HG03045 (cell line): ENCODE measurements around the gene PPT2.
A peak's percentile ranks its signal among the peaks of the same experiment; 100 is the strongest.
"Not testable (repeated sequence)": the region's sequence is repeated elsewhere in the genome, so short reads cannot be mapped to it uniquely, and the experiment has no call there.

Experiments used
- ATAC-seq: cut with Tn5 transposase; IDR thresholded peaks from one replicate; pipeline ENCODE4 v1.9.1; 2021; ENCODE audit warnings: mild to moderate bottlenecking, moderate library complexity; ENCODE audit not compliant: unreplicated experiment

The PPT2 gene

DNA sequence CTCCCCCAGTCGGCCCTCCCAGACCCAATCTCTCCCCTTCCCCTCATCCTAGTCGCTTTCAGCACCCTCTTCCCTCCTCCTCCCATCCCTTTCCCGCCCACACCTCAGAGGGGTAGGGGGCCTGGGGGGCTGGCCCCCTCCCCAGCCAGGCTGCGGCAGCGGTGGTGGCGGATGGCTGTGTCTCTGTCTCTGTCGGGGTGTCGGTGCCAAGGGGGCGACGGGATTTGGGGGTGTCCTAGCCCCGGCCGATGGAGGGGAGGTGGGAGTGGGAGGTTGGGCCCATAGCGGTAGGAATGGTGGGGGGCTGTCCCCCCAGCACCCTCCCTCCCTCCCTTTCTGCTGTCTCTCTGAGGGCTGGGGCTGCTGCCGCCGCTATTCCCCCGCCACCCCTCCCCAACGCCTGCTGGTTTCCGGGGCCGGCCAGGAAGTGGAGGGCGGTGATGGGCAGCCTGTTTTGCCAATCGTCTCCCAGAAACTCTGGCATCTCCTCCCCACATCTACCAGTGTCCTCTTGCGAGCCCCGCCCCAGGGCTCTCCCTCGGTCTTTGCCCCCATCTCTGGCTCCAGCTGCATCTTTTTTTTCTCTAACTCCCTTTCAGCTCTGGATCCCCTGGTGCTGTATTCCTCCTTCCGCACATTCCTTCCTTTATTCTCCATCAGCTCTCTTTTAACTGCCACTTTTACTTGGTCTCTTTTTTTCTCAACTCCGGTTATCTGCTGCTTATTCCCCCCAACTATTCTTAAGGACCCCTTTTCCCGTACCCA lies 22.0 kb downstream of the PPT2 start, which contains the start of gene AGPAT1:
TSS of gene AGPAT1 (minus strand) at position 374 of the 765 bp plus-strand sequence. CDS start 4,588 bp downstream, outside the sequence.
- ATAC-seq, result peak; percentile 46

DNA sequence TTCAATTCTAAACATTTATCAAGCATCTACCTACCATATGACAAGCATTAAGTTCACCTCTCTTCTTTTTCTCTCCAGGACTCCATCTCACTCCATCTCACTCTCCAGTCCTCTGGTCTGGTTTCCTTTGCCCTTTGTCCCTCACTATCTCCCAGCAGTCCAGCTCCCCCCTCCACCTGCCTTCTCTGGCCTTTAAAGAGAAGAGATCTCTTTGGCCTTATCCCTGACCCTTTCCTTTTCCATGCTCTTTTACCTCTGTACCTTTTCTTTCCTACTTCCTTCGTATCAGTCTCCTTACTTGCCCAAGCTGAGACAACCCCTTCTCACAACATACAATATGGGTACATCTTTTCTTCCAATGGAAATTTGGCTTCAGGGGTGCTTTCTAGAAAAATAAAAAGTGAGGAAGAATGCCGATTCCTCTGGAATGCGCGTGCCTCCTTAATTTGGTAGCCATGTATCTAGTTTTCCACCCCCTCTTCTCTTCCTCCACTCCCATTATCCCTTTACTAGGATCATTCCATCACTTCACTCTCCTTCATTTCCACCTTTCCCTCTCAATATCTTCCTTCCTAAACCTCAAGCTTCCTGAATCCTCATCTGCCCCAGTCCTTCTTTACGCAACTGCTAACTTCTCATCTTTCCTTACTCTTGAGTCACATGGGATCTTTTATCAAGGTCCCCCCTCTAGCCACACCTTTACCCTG lies 22.7 kb downstream of the PPT2 start:
- no peak for ATAC-seq

DNA sequence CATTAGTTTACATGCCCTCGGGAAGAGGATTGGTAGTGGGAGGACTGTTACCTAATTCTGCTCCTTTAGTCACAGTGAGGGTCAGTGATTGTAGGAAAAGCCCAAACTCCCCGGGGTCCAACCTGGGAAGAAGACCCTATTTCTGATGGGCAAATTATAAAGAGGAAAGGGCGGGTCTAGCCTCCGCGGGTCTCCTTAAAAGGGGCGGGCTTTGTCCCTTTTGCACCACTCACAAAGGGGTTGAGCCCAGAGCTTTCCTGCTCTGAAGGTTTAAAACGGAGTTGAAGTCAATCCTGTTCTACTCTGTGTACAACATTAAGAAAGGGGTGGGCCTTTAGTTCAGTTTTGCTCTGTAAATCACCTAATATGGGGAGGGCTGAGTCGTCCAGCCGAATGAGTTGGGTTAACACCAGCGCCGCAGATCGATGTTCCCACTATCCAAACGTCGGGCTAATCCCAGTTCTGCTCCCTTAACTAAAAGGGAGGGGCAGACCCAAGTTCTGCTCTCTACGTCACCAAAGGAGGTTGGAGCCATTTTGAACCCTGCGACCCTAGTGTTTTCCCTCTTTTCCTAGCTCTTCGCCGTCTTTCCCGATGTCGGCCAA lies 23.3 kb downstream of the PPT2 start:
- peak; percentile 4 for ATAC-seq

DNA sequence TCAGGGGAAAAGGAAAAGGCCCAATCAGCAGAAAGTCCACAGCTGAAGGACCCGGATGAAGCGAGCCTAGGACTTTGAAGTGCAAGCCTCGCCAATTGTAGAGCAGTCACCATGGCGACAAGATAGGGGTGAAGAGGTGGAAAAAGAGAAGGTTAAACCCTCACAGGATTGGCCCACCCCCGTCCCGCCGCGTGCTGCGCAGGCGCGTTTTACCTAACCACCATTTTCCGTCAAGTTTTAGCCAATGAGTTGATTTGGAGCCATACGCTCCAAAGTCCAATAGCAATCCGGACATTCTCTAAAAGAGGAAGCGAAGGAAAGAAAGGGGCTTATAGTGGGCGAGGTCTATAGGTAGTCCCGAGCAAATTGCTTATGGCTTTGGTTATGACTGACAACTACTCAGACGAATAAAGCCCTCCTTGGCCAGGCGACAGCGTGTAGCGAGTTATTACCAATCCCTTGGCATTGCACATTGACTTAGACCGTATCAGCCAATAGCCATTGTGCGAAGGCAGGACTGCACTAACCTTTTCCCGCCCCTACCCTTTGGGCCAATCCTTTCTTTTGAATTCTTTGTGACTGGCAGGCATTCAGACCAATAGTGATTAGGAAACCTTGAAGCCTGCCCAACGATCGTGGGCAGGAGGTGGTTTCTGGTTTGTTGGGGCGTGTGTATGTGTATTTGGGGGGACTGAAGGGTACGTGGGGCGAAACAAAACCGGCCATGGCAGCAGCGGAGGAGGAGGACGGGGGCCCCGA lies 24.0 kb downstream of the PPT2 start, which contains the start of gene RNF5:
TSS of gene RNF5 (plus strand) at position 618 of the 759 bp plus-strand sequence. CDS start at position 725, 107 bp downstream.
- ATAC-seq, result peak; percentile 82

DNA sequence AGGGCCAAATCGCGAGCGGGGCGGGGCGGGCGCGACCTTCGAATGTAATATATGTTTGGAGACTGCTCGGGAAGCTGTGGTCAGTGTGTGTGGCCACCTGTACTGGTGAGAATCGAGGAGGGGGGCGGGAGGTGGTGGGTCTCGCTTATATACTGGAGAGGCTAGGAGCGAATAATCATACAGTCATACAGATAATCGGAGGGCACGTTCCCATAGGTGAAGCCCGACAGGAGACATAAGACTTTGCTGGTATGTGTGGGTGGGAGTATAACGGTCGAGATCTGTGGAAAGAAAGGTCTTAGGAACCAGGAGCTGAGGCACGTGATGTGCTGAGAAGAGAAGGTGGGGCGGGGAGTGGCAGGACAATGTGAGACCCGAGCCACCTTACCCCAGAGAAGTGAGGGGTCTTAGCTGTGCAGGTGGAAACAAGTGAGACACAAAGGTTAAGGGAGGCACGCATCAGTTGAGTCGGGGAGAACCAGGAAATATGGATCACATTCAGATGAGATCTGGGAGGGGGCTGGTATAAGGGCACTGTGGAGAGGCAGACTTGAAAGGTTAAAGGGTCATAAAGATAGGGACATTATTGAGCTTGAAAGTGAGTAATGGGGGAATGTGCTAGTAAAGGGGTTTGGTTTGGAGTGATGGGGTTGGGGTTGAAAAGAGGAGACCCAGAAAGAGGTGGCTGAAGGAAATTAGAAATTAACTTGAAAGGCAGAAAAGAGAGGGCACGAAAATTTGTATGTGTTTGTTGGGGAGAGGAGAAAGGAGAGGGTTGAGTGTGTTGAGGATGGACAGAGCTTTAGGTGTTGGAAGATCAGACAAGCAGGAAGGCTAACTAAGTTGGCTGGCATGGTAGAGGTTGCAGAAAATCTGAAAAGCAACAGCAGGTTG lies 24.9 kb downstream of the PPT2 start:
- ATAC-seq, result no peak

DNA sequence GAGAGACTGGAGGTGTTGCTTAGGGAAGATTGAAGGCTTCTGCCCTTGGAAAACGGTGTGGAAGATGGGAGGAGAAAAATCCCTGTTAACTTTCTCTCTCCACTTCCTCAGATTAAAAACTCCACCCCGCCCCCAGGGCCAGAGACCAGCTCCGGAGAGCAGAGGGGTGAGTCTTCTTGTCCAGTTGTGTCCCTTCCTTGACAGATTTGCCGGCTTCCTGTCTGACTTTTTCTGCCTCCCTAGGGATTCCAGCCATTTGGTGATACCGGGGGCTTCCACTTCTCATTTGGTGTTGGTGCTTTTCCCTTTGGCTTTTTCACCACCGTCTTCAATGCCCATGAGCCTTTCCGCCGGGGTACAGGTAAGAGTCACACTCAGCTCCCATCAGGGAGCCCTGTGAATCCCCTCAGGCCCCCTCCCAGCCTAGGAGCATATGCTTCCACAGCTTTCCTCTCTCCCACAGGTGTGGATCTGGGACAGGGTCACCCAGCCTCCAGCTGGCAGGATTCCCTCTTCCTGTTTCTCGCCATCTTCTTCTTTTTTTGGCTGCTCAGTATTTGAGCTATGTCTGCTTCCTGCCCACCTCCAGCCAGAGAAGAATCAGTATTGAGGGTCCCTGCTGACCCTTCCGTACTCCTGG lies 25.9 kb downstream of the PPT2 start:
- ATAC-seq, result no peak

DNA sequence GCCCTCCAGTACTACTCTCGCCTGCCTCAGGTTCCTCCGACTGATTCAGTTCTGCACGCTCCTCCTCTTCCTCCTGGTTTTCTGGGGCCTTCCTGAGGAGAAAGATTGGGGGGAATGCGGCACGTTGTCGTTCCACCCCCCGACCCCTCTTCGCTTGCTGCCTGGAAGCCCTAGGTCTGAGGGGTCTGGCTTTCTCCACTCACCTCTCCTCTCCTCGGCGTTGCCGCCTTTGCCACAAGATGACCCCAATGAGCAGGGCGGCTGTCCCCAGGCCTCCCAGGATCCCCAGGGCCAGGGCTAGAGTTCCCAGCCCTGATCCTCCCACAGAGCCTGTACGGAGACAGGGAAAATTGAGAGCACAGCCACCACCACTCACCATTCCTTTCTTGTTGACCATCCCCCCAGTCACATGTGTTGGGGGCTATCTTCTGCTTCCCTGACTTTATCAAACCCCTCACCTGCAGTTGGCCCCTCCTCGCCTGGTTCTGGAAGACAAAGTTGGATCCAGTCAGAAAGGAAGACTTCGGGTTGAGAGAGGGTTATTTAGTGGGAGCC lies 27.3 kb downstream of the PPT2 start:
- no peak for ATAC-seq

DNA sequence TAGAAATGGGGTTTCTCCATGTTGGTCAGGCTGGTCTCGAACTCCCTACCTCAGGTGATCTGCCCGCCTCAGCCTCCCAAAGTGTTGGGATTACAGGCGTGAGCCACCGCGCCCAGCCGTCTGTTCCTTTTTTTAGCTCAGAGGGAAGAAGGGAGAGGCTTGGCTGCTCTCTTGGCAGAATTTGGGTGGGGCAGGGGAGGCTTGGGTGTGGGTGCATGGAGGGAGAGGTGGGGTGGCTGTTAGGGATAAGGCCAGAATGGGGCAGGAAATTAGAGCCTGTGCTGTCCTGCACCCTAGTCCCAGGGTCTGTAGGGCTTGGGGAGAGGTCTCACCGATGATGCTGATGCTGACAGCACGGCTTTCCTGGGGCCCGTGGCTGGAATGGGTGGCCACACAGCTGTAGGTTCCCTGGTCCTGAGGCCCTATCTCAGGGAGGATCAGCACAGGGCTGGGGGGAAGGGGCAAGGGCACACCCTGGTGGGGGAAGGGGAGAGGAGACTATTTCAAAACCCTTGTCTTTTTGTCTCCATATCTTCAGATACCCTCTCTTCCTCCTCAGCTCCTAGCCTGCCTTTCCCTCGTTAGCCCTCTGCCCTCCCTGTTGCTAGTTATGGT lies 28.1 kb downstream of the PPT2 start:
- ATAC-seq, result no peak

DNA sequence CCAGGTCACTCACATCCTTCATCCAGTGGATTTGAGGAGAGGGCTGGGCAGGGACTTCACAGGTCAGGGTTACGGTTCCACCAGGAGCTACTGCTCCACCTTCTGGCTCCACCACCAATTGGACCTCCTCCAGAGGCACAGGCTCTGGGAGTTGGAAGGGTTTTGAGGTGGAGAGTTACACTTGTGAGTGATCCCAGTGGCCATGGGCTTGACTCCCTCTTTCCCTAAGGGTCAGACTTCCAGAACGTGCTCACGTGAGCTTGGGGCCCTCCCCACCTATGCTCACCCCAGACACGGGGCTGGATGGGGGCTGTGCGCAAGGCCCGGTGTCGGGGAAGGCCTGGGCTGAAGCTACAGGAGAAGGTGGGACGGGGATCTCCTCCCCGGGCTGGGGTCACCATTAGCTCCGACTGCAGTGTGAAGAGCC lies 28.6 kb downstream of the PPT2 start:
- no peak for ATAC-seq

DNA sequence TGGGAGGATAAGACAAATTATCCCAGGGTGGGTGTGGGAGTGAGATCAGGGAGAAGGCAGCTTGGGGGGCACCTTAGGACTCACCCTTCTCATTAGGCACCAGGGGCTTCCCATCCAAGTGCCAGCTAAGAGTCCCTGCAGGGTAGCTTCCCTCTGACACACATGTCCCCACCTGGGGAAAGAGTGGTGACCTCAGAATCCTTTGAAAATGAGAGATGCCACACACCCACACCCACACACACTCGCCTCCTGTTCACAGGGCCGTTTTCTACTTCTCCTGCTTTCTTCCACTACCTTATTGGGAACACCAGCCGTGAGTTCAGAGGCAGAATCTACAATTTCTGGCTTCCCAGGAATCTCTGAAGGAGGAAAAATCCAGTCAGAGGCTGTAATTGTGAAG lies 29.1 kb downstream of the PPT2 start:
- ATAC-seq, result no peak

DNA sequence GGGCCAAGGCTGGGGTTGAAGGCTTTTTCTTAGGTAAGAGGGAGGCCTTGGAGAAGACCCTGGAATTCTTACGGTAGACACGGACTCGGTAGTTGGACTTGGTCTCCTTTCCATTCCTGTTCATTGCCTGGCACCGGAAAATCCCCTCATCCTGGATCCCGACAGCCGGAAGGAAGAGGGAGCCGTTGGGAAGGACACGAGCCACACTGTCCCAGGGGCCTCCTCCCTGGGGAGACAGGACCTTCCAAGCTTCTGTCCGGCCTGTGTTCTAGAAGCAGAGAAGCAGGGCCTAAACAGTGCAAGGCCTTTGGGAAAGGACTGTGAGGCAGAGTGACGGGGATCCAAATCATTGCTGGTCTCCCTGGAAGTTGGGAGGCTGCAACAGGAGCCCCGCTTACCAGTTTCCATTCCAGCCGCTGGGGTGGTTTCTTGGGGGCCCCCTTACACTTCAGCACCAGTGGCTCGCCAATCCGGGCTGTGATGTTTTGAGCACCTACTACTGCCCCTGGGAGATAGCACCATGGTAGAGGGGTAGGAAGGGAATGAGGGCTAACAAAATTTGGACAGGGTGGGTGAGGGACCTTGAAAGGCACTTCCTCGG lies 29.6 kb downstream of the PPT2 start:
- no peak for ATAC-seq

DNA sequence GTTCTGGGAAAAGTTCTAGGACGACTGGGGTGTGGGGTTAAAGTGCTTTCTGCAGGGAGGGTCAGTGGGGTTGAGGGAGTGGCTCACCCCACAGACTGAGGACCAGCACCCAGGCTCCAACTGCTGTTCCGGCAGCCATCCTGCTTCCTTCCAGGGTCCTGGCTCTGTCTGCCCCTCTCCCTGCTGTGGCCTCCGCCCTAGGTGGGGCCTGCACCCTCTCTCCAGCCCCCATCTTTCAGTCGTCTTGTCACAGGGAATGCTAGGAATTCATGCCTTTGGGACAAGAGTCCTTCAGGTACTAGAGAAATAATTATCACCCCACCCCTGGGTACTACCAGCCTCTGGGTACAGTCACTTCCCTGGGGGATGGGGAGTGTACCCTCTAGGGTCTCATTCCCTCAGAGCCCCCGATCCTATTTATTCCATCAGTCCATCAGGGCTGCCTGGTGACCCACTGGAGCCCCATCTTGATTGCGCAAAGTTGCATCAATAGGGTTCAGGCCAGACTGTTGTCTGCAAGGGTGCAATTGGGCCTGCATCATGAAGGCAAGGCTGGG lies 30.2 kb downstream of the PPT2 start, which contains the start of gene AGER:
TSS of gene AGER (minus strand) at position 170 of the 557 bp plus-strand sequence. CDS start at position 139, 31 bp downstream.
- no peak for ATAC-seq

DNA sequence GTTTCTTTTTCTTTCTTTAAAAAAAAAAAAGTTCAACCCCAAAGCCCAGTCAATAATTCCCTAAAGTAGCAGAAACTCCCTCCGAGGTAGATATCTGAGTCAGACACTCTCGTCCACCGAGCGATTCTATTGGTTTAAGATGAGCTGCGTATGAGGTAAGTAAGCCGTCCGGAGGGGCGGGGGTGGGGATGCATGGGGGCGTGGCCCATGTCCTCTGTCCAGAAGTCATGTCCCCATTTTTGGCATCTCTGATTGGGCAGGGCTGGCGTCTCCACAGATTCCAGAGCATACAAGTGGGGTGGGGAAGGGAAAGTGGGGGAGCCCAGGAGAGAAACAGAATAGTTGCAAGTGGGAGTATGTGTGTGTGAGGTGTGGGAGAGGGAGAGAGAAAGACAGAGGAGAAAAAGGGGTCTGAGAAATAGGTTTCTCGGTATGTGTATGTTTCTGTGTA lies 31.8 kb downstream of the PPT2 start:
- not testable (repeated sequence) for ATAC-seq

DNA sequence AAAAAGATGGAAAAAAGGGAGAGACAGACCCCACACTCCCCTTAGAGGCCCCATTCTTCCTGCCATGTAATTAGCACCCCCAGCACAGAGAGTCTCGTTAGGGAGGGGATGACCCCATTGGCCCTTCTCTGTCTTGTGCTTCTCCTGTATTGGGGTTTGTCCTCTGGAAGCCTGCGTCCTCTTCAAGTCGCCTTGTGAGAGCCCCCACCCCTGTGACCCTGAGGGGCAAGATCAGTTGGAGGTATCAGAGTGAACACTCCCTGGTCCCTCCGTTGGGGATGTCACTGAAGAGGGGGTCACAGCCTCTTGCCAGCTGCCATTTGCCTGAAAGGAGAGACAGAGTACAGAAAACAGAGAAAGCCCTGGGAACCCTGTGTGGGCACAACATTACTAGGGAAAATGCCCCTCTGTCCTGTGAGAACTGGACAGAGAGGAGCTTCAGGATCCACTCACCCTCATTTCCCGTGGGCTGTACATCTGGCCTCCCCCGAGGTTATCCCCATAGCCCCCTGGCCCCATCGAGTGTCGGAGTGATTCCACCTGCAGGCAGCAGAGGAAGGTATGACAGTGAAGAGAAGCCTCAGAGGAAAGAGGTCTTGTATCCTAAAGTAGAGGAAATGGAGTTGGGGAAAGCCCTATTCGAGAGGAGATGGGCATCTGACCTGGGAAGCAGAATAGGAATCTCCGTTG lies 32.4 kb downstream of the PPT2 start:
- not testable (repeated sequence) for ATAC-seq

DNA sequence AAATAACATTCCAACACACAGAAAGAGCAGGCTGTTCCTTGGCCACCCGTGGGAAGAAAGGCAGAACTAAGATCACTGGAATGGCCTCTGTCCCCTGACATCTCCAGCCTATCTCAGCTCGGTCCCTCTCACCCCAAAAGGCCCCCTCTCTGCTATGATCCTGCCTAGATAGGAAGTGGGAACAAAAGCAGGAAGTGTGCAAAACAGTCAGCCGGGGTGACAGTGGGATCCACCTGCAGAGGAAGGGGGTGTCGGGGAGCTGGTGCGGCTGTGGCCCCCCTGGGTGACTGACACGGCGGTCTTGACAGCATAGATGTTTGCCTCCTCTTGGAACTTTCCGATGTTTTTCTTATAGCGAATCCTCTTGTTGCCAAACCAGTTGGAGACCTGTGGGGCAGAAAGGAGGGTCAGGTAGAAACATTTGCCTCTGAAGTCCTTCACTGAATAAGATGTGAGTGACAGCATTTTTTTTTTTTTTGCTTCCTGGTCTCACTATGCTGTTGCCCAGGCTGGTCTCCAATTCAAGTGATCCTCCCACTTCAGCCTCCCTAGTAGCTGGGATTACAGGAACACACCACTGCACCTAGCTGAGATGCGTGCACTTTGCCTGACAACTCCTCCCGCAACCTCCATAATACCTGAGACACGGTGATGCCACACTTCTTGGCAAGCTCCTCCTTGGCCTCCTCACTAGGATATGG lies 33.2 kb downstream of the PPT2 start:
- no peak for ATAC-seq

DNA sequence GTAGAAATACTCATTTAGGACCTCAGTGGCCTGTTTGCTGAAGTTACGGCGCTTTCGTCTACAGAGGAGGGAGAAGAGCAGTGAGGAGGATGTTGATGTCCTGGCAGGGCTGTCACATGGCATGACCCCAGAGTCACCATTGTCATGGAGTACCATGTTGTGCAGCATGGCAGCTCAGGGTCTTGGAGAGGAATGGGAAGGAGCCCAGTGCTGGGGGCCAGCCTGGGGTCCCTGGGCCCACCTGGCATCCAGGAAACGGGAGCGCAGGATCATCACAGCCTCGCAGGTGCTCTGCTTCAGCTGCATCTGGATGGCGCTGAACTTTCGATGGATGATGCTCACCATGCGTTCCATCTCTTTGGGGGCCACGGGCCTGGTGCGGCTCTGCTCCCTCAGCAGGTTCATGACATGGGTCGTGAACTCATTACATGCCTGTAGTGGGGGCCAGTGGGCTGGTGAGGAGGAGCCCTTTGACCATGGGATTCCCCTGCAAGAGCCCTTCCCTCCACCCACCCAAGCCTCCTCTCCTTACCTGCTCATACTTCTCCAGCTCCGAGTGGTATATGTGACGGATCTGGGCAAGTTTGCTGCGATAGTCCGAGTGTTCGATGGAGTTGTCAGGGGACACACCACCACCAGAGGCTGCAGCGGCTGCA lies 33.9 kb downstream of the PPT2 start:
- ATAC-seq, result not testable (repeated sequence)
